Measurements from ENCODE around the gene SRD5A1. TPM values are rescaled to one million over a fixed set of nuclear protein-coding genes. Genes with fewer than 3 reads are reported as not detected.

Gene SRD5A1
- polyA plus RNA-seq, 3 donors, result 9.9 to 12.0 (median 10.6) TPM

- no peak for DNase-seq (ENCODE audit: low read depth in 3 of 3, low spot score in 2 of 3)
Observed at GRCh38 chr5:6681682-6682081, 48.4 kb downstream of the SRD5A1 start.

GRCh38 chr5:6682239-6682638 is 49.0 kb downstream of the SRD5A1 start:
- DNase-seq (ENCODE audit: low read depth in 3 of 3, low spot score in 2 of 3), result no peak

GRCh38 chr5:6683241-6683640 is 50.0 kb downstream of the SRD5A1 start:
- DNase-seq (ENCODE audit: low read depth in 3 of 3, low spot score in 2 of 3), result no peak

- DNase-seq (ENCODE audit: low read depth in 3 of 3, low spot score in 2 of 3), result no peak
Observed at GRCh38 chr5:6684075-6684474, 50.8 kb downstream of the SRD5A1 start.

DNA sequence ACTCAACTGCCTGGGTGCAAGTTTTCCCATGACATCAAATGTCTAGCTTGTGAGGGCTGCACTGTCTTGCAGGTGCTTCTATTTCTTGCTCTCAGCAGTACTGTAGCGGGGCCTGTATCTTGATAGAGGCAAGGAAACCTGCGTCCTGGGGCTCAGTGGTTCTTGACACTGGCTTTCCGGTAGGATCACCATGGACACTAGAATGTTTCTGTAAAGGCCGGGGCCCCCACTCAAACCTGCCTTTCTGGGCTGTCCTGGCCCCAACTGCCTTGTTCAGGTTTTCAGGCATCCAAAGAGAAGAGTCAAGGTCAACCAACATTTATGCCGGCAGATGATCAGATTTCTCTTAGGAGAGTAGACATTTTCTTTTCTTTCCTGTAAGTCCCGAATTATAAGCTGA is 53.3 kb downstream of the SRD5A1 start:
- DNase-seq (ENCODE audit: low read depth in 3 of 3, low spot score in 2 of 3), result no peak

DNA sequence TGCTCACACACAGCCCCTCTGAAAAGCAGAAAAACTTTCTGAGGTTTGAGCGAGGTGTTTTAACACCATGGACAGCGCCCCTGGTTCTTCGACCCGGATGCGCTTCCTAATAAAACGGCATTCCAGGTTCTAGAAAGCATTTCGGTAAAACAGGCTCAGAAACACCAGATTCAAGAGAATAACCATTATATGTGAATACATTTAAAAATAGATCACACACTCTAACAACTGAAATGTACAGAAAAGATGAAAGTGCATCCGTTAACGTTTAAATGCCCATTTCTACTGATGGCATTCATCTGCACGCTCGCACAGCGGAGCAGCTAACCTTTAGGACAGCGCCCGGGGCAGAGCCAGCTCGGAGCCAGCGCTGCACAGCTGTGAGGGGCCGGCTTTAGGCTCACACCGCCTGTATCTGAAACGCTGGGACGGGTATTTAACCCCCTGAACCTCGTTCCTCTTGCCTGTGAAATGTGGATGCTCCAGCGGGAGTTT is 53.7 kb downstream of the SRD5A1 start:
- peak; percentile 54 to 72 (median 68) for DNase-seq (ENCODE audit: low read depth in 3 of 3, low spot score in 2 of 3)

- no peak for DNase-seq (ENCODE audit: low read depth in 3 of 3, low spot score in 2 of 3)
Observed at GRCh38 chr5:6687505-6687904, 54.3 kb downstream of the SRD5A1 start.

DNA sequence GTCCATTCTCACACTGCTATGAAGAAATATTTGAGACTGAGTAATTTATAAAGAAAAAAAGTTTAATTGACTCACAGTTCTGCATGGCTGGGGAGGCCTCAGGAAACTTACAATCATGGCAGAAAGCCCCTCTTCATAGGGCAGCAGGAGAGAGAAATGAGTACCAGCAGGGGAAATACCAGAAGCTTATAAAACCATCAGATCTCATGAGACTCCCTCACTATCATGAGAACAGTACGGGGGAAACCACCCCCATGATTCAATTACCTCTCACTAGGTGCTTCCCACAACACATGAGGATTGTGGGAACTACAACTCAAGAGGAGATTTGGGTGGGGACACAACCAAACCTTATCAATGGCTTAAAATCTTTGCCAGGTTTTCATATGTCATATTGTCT is 59.7 kb downstream of the SRD5A1 start:
- no peak for DNase-seq (ENCODE audit: low read depth in 3 of 3, low spot score in 2 of 3)

GRCh38 chr5:6698696-6699095 is 65.5 kb downstream of the SRD5A1 start:
- no peak for DNase-seq (ENCODE audit: low read depth in 3 of 3, low spot score in 2 of 3)

DNA sequence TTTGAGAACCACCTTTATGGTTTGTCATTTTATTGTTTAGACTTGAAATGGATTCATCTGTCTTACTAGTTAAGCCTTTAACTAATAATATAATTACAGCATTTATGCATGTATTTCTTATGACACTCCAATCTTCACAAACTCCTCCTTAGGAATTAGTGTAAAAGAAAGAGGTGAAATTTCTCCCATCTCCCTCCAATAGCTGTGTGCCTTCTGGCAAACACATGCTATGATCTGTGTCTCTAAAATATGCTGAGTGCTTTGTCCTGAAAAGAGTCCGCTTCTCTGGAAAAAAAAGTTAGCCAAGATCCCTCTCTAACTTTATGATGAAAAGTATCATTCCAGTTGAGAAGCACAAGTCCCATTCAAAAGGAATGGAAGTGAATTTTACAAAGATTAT is 66.1 kb downstream of the SRD5A1 start:
- DNase-seq (ENCODE audit: low read depth in 3 of 3, low spot score in 2 of 3), result no peak

DNA sequence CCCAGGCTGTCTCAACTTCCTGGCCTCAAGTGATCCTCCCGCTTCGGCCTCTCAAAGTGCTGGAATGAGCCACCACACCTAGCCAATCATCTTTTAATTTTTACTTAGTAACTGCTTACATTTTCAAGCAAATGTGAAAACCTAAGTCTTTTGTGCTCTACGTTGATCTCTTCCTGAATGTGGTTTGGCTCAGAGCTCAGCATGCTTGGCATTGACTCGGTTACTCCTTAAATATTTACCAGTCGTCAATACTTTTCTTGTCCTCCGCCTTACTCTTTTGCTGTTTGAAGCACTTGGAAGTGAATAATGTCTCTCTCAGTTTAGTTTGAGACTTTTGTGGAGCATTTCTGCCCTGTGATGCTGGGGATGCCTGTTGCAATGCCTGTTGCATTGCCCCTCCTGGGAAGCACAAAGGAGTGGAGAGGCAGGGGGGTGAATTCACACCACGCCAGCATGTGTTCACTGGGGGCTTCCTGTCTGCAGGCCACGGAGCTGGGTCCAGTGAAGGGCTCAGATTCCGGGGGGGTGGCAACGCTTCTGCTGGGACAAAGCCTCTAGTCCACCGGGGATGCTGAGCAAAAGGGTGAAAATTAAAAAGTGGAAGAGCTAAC is 66.9 kb downstream of the SRD5A1 start:
- no peak for DNase-seq (ENCODE audit: low read depth in 3 of 3, low spot score in 2 of 3)

DNA sequence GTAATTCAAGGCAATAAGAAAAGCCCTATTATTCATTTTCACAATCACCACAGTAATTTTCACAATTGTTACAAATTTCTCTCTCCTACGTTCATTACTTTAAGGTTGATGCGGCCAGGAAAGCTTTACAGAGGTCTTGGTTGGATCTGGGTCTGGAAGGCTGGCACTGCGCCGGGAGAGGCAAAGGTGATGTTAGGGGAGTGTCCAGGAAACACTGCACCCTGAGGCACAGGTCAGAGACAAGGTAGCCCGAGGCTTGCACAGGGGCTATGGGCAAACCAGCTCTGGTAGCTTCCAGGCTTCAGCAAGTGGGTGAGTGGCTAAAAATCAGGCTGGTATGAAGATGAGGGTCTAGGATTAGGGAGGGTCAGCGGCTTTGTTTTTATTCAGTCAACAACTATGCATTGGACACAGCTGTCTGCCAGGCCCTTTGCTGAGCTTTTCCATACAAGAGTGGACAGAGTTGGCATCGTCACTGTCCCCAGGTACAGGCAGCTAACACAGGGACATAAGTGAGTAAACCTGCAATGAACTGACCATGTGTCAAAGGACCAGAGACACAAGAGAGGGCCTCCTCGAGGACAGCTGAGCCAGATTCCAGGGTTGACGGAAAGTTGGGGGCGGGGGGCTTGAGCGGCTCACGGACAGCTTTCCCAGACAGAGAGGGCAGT is 67.6 kb downstream of the SRD5A1 start:
- DNase-seq (ENCODE audit: low read depth in 3 of 3, low spot score in 2 of 3), result no peak

DNA sequence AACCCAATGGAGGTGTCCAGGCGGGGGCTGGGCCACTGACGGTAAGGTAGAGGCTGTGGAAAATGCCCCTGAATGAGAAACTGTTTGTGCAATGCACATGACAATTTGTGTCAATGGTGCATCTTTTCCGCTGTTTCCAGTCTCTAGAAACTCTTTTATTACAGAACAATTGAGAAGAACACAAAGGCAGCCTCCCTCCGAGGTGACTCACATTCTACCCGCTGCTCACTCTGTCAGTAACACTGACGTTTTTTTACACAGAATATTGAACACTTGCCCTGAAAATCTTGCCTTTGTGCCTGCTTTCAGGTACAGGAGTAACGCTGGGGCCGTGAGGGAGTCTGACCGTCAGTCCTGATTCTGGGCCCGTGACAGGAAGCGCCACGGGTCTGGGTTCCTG is 68.3 kb downstream of the SRD5A1 start:
- no peak for DNase-seq (ENCODE audit: low read depth in 3 of 3, low spot score in 2 of 3)

DNA sequence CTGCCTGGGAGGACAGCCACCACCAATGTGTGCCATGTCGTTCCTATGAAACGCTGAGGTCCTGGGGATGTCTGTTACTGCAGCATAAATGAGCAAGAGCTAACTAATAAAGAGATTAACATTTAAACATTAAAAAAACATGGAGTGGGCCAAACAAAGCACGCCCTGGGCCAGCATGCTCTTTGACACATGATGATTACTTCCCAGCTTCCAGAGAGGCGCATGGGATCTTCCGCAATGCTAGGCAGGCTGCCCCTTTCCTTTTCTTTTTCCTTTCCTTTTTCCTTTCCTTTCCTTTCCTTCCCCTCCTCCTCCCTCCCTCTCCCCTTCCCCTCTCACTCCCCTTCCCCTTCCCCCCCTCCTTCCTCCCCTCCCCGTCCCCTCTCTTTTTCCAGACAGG is 69.4 kb downstream of the SRD5A1 start:
- DNase-seq (ENCODE audit: low read depth in 3 of 3, low spot score in 2 of 3), result no peak

DNA sequence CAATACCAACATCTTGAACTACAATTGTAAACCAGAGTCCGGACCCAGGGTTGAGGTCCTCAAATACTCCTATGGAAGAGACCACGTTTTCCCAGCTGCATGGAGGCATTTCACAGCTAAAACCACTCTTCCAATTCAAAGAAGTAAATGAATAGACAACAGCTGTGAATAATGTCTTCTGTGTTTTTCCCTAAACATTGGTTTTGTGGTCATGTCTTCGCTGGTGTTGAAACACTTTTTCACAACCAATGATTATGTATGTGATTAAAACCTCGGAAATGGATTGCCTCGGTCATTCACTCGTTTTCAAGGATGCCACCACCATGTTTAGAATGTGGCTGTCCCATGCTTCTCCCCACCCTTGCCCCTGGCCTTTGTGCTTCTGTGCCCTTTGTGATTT is 70.6 kb downstream of the SRD5A1 start:
- DNase-seq (ENCODE audit: low read depth in 3 of 3, low spot score in 2 of 3), result no peak

GRCh38 chr5:6704361-6704851 is 71.2 kb downstream of the SRD5A1 start:
- no peak for DNase-seq (ENCODE audit: low read depth in 3 of 3, low spot score in 2 of 3)

- DNase-seq (ENCODE audit: low read depth in 3 of 3, low spot score in 2 of 3), result no peak
Observed at GRCh38 chr5:6705088-6705487, 71.8 kb downstream of the SRD5A1 start.

DNA sequence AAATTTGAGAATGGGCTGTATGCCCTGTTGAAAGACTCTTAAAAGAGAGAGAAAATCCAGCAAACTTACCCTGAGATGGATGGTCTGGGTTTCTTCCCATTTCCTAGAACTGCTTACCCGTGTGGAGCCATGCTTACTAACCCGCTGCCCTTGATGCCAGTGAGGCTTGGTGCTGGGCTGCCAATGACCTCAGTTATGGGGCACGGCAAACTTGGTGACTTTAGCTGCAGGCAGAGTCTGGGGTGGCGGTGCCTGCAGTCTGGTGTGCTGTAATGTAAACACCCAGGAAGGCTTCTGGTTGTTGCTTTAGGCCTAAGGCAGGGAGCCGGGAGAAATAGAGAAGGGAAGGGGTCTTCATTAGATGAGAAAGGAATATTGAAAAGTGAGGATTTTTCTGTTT is 72.7 kb downstream of the SRD5A1 start:
- no peak for DNase-seq (ENCODE audit: low read depth in 3 of 3, low spot score in 2 of 3)

- DNase-seq (ENCODE audit: low read depth in 3 of 3, low spot score in 2 of 3), result no peak
Observed at GRCh38 chr5:6707852-6708251, 74.6 kb downstream of the SRD5A1 start.

DNA sequence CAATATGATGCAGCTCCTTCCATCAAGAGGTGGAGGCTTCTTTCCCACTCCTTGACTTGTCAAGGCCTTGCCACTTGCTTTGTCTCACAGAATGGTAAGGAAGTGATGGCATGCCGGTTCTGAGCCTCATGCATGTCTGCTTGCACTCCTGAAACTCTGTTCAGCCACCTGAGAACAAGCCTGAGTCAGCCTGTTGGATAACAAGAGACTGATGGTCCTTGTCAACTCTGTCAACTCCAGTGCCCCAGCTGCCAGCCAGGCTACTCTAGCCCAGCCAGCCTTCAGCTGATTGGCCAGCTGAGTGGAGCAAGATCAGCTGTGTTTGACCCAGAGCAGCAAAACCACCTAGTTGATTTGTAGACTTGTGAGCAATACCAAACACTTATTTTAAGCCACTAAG is 75.6 kb downstream of the SRD5A1 start:
- no peak for DNase-seq (ENCODE audit: low read depth in 3 of 3, low spot score in 2 of 3)

- no peak for DNase-seq (ENCODE audit: low read depth in 3 of 3, low spot score in 2 of 3)
Observed at GRCh38 chr5:6710070-6710469, 76.8 kb downstream of the SRD5A1 start.

GRCh38 chr5:6710551-6711318 is 77.5 kb downstream of the SRD5A1 start:
- DNase-seq (ENCODE audit: low read depth in 3 of 3, low spot score in 2 of 3), result no peak

Measured in right renal cortex interstitium (tissue), 3 donors.